ENCODE results near the gene CABLES2. TPM values are rescaled to one million over a fixed set of nuclear protein-coding genes. Genes with fewer than 3 reads are reported as not detected.

Gene CABLES2
- total RNA-seq = 1 to 10 TPM; 2.7 to 2.8 TPM

GRCh38 chr20:62407221-62407992, at the start of gene CABLES2:
TSS of gene CABLES2 (minus strand) at chr20:62407285. CDS start at chr20:62407276, 9 bp downstream.

DNA sequence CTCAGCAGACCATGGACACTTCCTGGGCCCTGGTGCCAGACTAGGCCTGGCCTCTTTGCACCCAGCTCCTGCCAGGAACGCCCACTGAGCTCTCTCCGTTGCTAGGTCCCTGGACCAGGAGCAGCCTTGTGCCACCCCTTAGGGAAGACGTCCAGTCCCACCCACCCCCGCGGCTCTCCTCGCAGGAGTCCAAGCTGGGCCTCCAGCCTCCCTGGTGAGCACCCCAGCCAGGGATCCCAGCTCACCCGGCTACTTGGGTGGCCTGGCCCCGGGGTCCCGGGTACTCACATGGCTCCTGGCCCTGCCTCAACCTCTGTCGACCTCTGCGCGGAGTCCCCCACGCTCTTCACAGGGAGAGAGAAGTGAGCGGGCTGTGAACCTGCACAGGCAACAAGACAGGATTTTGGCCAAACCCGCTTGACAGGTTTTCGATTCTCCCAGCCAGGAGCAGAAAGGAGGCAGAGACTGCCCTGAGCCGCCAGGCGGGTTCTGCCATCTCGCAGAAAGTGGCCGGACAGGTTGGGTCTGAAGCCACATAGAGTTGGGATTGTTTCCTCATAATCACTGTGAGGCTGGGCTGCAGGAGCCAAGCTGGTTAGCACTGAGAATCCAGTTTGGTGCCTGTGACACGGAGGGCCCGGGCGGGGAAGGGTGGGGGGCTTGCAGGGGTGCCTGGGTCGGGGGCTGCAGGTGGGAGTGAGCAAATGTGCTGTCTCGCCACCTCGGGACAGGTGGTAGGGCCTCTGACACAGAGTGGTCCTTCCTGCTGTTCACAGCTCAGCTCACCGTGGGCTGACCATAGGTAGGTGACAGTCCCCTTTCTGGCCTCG, 20.3 kb upstream of the CABLES2 start, which contains the start of gene RBBP8NL:
Gene RBBP8NL, minus strand, starts transcription at position 368 of the 830 bp plus-strand sequence. CDS start 7,892 bp downstream, outside the sequence.

GRCh38 chr20:62386383-62387218, 20.5 kb downstream of the CABLES2 start, which contains the start of gene RPS21:
TSS of gene RPS21 (plus strand) at chr20:62387103. CDS start at chr20:62387339, 236 bp downstream.

DNA sequence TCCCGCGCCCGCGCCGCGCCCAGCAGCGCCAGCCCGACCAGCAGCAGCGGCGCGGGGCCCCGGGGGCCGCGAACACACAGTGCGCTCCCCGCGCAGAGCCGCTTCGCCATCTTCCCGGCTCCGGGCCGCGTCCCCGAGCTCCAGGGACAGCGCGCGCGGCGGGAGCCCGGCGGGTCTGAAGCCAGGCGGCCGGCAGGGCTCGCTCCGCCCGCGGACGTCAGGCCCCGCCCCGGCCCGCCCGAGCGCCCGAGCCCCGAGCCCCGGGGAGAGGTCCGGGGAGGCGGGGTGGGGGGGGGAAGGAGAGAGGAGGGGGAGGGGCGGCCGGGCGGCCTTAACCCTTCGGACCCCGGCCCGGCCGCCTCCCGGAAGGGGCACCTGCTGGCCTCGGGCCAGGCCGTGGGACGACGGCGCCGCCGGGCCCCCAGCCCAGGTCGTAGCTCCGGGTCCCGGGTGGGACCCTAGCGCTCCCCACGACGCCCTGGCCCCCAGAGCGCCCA, 39.9 kb downstream of the CABLES2 start, which contains the start of gene LAMA5:
Gene LAMA5, minus strand, starts transcription at position 177 of the 497 bp plus-strand sequence. Its CDS starts 67 bp downstream, at position 110.

Other genes starting within 250 kb of the CABLES2 start
- 10 to 100 TPM; 16.5 to 26.6 TPM for gene MTG2, start 224.3 kb downstream of the CABLES2 start, total RNA-seq
- gene HRH3, start 187.0 kb downstream of the CABLES2 start, total RNA-seq = not detected
- 10 to 100 TPM; 21.3 to 24.0 TPM for gene OSBPL2, start 168.8 kb downstream of the CABLES2 start, total RNA-seq
- 100 to 1,000 TPM; 133 to 185 TPM for gene ADRM1, start 104.3 kb downstream of the CABLES2 start, total RNA-seq
- 1 to 10 TPM; 2.0 to 2.8 TPM for gene LAMA5, start 40.0 kb downstream of the CABLES2 start, total RNA-seq
- 100 to 1,000 TPM; 230 to 299 TPM for gene RPS21, start 20.2 kb downstream of the CABLES2 start, total RNA-seq
- gene RBBP8NL, start 20.3 kb upstream of the CABLES2 start, total RNA-seq = not detected
- not detected for gene GATA5, start 68.7 kb upstream of the CABLES2 start, total RNA-seq
- gene SLCO4A1, start 235.2 kb upstream of the CABLES2 start, total RNA-seq = 10 to 100 TPM; 47.5 to 58.3 TPM